ENCODE measurements around the gene PDK2.

The PDK2 gene

DNA sequence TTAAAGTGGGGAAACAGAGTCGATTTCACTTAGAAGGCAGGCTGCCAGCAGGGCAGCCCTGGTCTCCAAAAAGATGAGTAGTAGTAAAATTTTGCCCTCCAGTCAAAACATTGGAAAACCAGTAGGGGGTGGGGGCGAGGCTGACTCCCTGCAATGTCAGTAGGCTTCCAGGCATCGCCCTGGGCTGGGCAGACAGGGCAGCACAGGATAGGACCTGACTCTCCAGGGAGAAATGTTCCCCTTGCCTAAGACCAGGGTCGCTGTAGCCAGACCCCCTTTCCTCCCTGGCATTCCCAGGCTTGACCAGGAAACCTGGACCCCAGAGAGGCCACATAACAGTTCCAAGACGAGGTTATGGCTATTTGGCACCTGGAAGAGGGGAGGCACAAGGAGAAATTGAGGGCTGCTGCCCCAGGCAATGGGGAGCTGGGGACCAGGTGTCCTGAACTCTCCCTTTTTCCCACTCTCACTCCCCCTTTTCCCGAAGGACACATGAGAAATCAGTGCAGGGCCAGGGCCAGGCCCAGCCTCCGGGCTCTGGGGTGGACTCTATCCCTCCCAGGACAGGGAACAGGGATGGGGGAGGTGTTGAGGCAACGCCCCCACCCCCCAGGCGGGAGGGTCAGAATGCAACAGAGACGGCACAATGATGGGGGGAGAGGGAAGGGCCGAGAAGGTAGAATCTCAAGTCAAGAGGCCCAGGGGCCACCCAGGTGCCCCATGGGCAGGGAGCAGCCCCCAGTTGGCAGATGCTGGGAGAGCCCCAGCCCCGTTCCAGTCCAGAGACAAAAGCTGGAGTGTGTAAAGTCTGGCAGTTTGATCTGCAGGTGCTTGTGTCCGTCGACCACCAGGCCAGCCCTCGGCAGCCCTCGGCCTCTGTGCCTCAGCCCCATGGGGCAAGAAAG lies 39.3 kb downstream of the PDK2 start:
- H3K36me3 ChIP-seq (replicated peaks) = peaks cover 50% of the 10 kb centered on the region
- H3K27ac ChIP-seq = no peak overlapping the region
- DNase-seq = no peak
- H3K27me3 ChIP-seq (replicated peaks) = no peaks in the 10 kb centered on the region
- peak; percentile 5 for TF ChIP-seq CTCF (IDR thresholded peaks at IDR 0.05; ENCODE audit: low read depth, low read length, missing control alignments)
- in situ Hi-C loops (cut with HindIII; ENCODE audit: low pct_ligation_motif_present, low sequenced_read_pairs) = no loop called here
- H3K4me3 ChIP-seq (ENCODE audit: low read depth, low read length) = no peak overlapping the region

DNA sequence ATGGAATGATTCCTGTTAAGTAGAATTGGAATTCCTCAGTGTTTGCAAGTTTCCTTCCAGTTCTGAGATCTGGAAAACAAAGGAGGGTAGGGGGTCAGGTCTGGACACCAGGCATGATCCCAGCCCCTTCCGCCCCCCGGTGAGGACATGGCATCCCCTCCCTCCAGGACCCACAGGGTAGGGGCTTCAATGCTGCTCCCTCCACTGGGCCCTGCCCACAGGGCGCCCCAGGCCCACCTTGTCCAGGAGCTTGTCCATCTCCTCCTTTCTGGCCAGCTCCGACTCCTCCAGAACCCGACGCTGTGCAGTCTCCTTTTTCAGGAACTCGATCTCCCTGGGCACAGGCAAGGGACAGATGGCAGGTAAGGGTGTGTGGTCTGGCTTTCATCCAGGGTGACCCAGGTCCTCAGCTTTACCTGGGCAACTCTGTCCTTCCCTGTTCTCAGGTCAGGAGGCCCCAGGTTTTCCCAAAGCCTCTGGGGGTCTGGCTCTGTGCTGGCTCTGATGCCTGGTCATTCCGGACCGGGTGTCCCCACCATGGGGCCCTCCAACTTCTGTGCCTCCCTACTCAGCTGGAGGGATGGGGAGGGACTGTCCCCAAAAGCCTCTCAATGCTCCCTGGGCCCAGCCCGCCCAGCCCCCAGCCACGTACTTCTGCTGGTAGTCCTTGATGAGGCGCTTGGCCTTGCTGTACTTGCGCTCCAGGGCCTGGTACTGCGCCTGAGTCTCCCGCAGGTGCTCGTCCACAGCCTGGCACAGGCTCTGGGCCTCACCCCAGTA lies 40.4 kb downstream of the PDK2 start:
- in situ Hi-C loops (cut with HindIII; ENCODE audit: low pct_ligation_motif_present, low sequenced_read_pairs) = no loop called here
- no peak for DNase-seq
- no peak for TF ChIP-seq CTCF (IDR thresholded peaks at IDR 0.05; ENCODE audit: low read depth, low read length, missing control alignments)
- H3K27me3 ChIP-seq (replicated peaks) = no peaks in the 10 kb centered on the region
- no peak overlapping the region for H3K27ac ChIP-seq
- H3K4me3 ChIP-seq (ENCODE audit: low read depth, low read length) = no peak overlapping the region
- peaks cover 59% of the 10 kb centered on the region for H3K36me3 ChIP-seq (replicated peaks)

DNA sequence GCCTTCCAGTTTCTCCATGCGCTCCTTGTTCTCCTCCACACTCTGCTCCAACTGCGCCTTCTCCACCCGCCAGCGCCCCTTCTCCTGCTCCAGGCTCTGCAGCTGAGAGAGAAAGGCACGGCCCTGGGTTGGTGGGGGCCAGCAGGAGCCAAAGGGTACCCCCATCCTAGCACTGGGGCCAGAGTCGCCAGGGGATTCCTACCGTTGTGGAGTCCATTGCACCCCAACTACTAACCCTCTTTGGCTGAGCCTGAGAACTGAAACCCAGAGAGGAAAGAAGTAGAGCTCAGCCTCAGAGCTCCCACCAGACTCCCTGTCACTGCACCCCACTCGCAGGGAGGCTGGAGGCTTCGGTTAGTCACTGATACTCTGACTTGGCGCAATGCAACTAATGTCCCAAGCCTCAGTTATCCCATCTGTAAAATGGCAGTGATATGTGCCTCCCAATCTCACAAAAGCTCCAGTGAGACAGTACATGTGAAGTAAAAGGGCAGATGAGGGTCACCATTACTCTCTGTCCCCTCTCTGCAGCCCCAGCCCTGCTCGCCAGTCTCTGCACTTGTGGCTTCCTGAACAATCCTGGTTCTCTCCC lies 41.0 kb downstream of the PDK2 start:
- no peak for DNase-seq
- no peak for TF ChIP-seq CTCF (IDR thresholded peaks at IDR 0.05; ENCODE audit: low read depth, low read length, missing control alignments)
- Histone ChIP-seq H3K27me3 (replicated peaks) (no peaks in the 10 kb centered on the region), H3K4me3 (ENCODE audit: low read depth, low read length) (no peak overlapping the region), H3K36me3 (replicated peaks) (peaks cover 66% of the 10 kb centered on the region), H3K27ac (no peak overlapping the region)
- in situ Hi-C loops (cut with HindIII; ENCODE audit: low pct_ligation_motif_present, low sequenced_read_pairs) = no loop called here

GRCh38 chr17:50137042-50137441 lies 41.9 kb downstream of the PDK2 start:
- in situ Hi-C loops (cut with HindIII; ENCODE audit: low pct_ligation_motif_present, low sequenced_read_pairs) = no loop called here
- Histone ChIP-seq H3K27me3 (replicated peaks) (no peaks in the 10 kb centered on the region), H3K36me3 (replicated peaks) (peaks cover 72% of the 10 kb centered on the region), H3K27ac (no peak overlapping the region), H3K4me3 (ENCODE audit: low read depth, low read length) (no peak overlapping the region)
- DNase-seq = no peak
- no peak for TF ChIP-seq CTCF (IDR thresholded peaks at IDR 0.05; ENCODE audit: low read depth, low read length, missing control alignments)

- in situ Hi-C loops (cut with HindIII; ENCODE audit: low pct_ligation_motif_present, low sequenced_read_pairs) = no loop called here
- Histone ChIP-seq H3K27me3 (replicated peaks) (no peaks in the 10 kb centered on the region), H3K4me3 (ENCODE audit: low read depth, low read length) (no peak overlapping the region), H3K36me3 (replicated peaks) (peaks cover 89% of the 10 kb centered on the region), H3K27ac (no peak overlapping the region)
- DNase-seq = no peak
- TF ChIP-seq CTCF (IDR thresholded peaks at IDR 0.05; ENCODE audit: low read depth, low read length, missing control alignments) = no peak
Observed at GRCh38 chr17:50139185-50139783, 44.1 kb downstream of the PDK2 start.
